Stimulated activated CD4-positive, alpha-beta T cell treated with anti-CD3 and anti-CD28 coated beads, Interleukin-1b, Interleukin-23, amount 100 ng/mL, for 24 hours (primary cell): Measurements from ENCODE around the gene RGS4.

ENCODE experiments used
- DNase-seq, 4 experiments: peaks; one replicate each; pipeline ENCODE4 v3.0.0-alpha.2; 2020; ENCODE audit warnings: low read depth in 4 of 4, low spot score in 1 of 4

RGS4 gene

GRCh38 chr1:163094589-163094988, 25.4 kb downstream of the RGS4 start:
- no peak for DNase-seq

GRCh38 chr1:163095213-163095612, 26.1 kb downstream of the RGS4 start:
- DNase-seq = no peak

GRCh38 chr1:163102590-163102989, 33.4 kb downstream of the RGS4 start:
- DNase-seq = no peak

- DNase-seq = no peak
Observed at GRCh38 chr1:163104385-163105099, 35.4 kb downstream of the RGS4 start.

- DNase-seq = no peak
Observed at GRCh38 chr1:163106364-163106987, 37.3 kb downstream of the RGS4 start.

GRCh38 chr1:163107655-163108054, 38.5 kb downstream of the RGS4 start:
- DNase-seq = no peak

- DNase-seq = no peak
Observed at GRCh38 chr1:163115887-163116286, 46.7 kb downstream of the RGS4 start.

- no peak for DNase-seq
Observed at GRCh38 chr1:163119707-163120106, 50.5 kb downstream of the RGS4 start.

- DNase-seq = no peak
Observed at GRCh38 chr1:163120372-163120771, 51.2 kb downstream of the RGS4 start.

- no peak for DNase-seq
Observed at GRCh38 chr1:163124812-163125211, 55.7 kb downstream of the RGS4 start.
